Keratinocyte (primary cell): ENCODE data around the gene CCM2. TPM values are rescaled to one million over a fixed set of nuclear protein-coding genes. Genes with fewer than 3 reads are reported as not detected.

Source experiments
- DNase-seq: peaks from one replicate; pipeline ENCODE4 v3.0.0-alpha.2; 2011; ENCODE audit warnings: low read depth, missing footprints, low spot score
- FAIRE-seq: peaks from 2 replicates; lab custom pipeline; 2011; peaks lifted over from hg19 to GRCh38; lab: Jason Lieb, UNC
- H2AFZ ChIP-seq: 2 replicates; pipeline ENCODE4 v1.6.0; 2012; ENCODE audit warnings: low read length, control low read depth, inconsistent platforms; ENCODE audit not compliant: control insufficient read depth
- H3K27ac ChIP-seq: 2 replicates; pipeline ENCODE4 v1.5.1; 2011; ENCODE audit warnings: low read length; ENCODE audit not compliant: control insufficient read depth, insufficient read depth
- H3K27me3 ChIP-seq: 3 replicates; pipeline ENCODE4 v1.6.0; 2011; ENCODE audit warnings: low read length; ENCODE audit not compliant: control insufficient read depth, insufficient read depth; ENCODE audit errors: extremely low read depth
- H3K36me3 ChIP-seq, 2 experiments: 2 replicates in 1 of 2; 3 replicates in 1 of 2; pipeline ENCODE4 v1.5.1; 2011; ENCODE audit warnings: low read length in 2 of 2, mild to moderate bottlenecking in 1 of 2; ENCODE audit not compliant: control insufficient read depth in 2 of 2, insufficient read depth in 2 of 2; ENCODE audit errors: extremely low read depth in 1 of 2
- H3K4me1 ChIP-seq: 3 replicates; pipeline ENCODE4 v1.5.1; 2011; ENCODE audit warnings: low read length; ENCODE audit not compliant: control insufficient read depth, insufficient read depth; ENCODE audit errors: extremely low read depth
- H3K4me2 ChIP-seq: 3 replicates; pipeline ENCODE4 v1.6.0; 2011; ENCODE audit warnings: low read depth, low read length; ENCODE audit not compliant: control insufficient read depth, insufficient read depth; ENCODE audit errors: extremely low read depth
- H3K4me3 ChIP-seq, 3 experiments: fragments of 200-600 bp in 1 of 3; sonication (generic) in 1 of 3; 2 replicates in 2 of 3; 3 replicates in 1 of 3; pipeline ENCODE4 v1.5.1; 2011 to 2016; ENCODE audit warnings: low read length in 3 of 3, mild to moderate bottlenecking in 3 of 3, control low read depth in 2 of 3, inconsistent platforms in 1 of 3, low read depth in 1 of 3, mixed read lengths in 1 of 3, mixed run types in 1 of 3, moderate library complexity in 1 of 3; ENCODE audit not compliant: control insufficient read depth in 2 of 3, insufficient read depth in 2 of 3; ENCODE audit errors: extremely low read depth in 1 of 3
- H3K79me2 ChIP-seq: 2 replicates; pipeline ENCODE4 v1.6.0; 2012; ENCODE audit warnings: low read length; ENCODE audit not compliant: control insufficient read depth, insufficient read depth
- H3K9ac ChIP-seq: 3 replicates; pipeline ENCODE4 v1.6.0; 2011; ENCODE audit warnings: low read length; ENCODE audit not compliant: control insufficient read depth, insufficient read depth; ENCODE audit errors: extremely low read depth
- H3K9me1 ChIP-seq: 3 replicates; pipeline ENCODE4 v1.6.0; 2011; ENCODE audit warnings: low read length; ENCODE audit not compliant: control insufficient read depth, insufficient read depth; ENCODE audit errors: extremely low read depth
- H3K9me3 ChIP-seq: 2 replicates; pipeline ENCODE4 v1.5.1; 2012; ENCODE audit warnings: low read depth, low read length; ENCODE audit not compliant: control insufficient read depth
- H4K20me1 ChIP-seq: 3 replicates; pipeline ENCODE4 v1.6.0; 2011; ENCODE audit warnings: low read length; ENCODE audit not compliant: control insufficient read depth, insufficient read depth; ENCODE audit errors: extremely low read depth
- EZH2 ChIP-seq: IDR thresholded peaks from one replicate; pipeline ENCODE4 v1.6.1; 2012; ENCODE audit warnings: inconsistent platforms, mild to moderate bottlenecking, low read length, moderate library complexity
- dilution Hi-C: fragments of 300-500 bp; cut with MboI; formaldehyde crosslinking; loops from one replicate; pipeline ENCODE4 v1.7.0; 2020; ENCODE audit warnings: low sequenced_read_pairs; ENCODE audit not compliant: extremely low pct_ligation_motif_present
- polyA plus RNA-seq, 5 experiments: library from polyadenylated mRNA; depleted of rRNA in 3 of 5; stranded (reverse) in 3 of 5; stranded (forward) in 1 of 5; unstranded in 1 of 5; fragments of >200 nt; gene quantifications; 1 replicate in 1 of 5; 2 replicates in 3 of 5; 3 replicates in 1 of 5; pipeline versions ENCODE4 v1.2.1 to v1.2.3, GENCODE V29; 2011 to 2012; ENCODE audit warnings: missing spikeins in 2 of 5, low read depth in 1 of 5, low replicate concordance in 1 of 5
- TF ChIP-seq, protein P1 (sequence below), 3 experiments: IDR thresholded peaks in 1 of 3; conservative IDR thresholded peaks in 1 of 3; optimal IDR thresholded peaks in 1 of 3; 2 replicates in 2 of 3; 3 replicates in 1 of 3; pipeline versions ENCODE3 to v1.5.1; 2011; ENCODE audit warnings: low read length in 3 of 3, mild to moderate bottlenecking in 3 of 3, moderate library complexity in 2 of 3, control low read depth in 1 of 3, inconsistent platforms in 1 of 3; ENCODE audit not compliant: insufficient read depth in 2 of 3; ENCODE audit errors: extremely low read depth in 1 of 3

Gene CCM2
- polyA plus RNA-seq, 1 donor (not counting 4 experiments of a cell fraction or from before 2014, with no cell fraction given) = 44.8 TPM

DNA sequence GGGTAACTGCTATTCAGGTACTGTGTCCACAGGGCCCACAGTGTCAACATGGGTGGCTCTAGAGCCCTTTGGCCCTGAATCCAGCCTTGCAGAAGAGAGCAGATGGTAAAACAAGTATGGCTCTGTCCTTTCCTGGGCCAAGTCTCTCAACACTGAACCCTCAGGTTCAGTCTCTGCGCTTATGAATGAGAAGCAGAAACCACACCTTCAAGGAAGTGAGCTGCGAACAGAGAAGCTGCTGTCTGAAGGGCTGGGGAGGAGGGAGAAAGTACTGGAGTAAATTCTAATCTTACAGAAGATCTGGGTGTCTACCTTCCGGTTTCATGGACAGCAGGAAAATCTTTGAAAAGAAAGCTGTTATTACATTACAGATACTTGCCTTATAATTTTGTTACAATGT is 107.4 kb downstream of the CCM2 start:
- H3K9me1 ChIP-seq = no peaks in the 10 kb centered on the region
- H2AFZ ChIP-seq = no peak overlapping the region
- TF ChIP-seq, protein P1, sequence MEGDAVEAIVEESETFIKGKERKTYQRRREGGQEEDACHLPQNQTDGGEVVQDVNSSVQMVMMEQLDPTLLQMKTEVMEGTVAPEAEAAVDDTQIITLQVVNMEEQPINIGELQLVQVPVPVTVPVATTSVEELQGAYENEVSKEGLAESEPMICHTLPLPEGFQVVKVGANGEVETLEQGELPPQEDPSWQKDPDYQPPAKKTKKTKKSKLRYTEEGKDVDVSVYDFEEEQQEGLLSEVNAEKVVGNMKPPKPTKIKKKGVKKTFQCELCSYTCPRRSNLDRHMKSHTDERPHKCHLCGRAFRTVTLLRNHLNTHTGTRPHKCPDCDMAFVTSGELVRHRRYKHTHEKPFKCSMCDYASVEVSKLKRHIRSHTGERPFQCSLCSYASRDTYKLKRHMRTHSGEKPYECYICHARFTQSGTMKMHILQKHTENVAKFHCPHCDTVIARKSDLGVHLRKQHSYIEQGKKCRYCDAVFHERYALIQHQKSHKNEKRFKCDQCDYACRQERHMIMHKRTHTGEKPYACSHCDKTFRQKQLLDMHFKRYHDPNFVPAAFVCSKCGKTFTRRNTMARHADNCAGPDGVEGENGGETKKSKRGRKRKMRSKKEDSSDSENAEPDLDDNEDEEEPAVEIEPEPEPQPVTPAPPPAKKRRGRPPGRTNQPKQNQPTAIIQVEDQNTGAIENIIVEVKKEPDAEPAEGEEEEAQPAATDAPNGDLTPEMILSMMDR (optimal IDR thresholded peaks at IDR 0.05 in 1 of 3, IDR thresholded peaks at IDR 0.05 in 1 of 3, conservative IDR thresholded peaks at IDR 0.05 in 1 of 3; ENCODE audit: extremely low read depth in 1 of 3, insufficient read depth in 2 of 3, low read length in 3 of 3) = no peak
- no peak for TF ChIP-seq EZH2
- peaks cover 17% of the 10 kb centered on the region for H3K4me1 ChIP-seq
- H4K20me1 ChIP-seq = peaks cover 9% of the 10 kb centered on the region
- H3K4me2 ChIP-seq = no peak overlapping the region
- H3K9me3 ChIP-seq = no peaks in the 10 kb centered on the region
- H3K9ac ChIP-seq = no peak overlapping the region
- FAIRE-seq = no peak
- dilution Hi-C loops = no loop called here
- peaks cover 51 to 67% of the 10 kb centered on the region in 2 experiments for H3K36me3 ChIP-seq
- no peaks in the 10 kb centered on the region for H3K27me3 ChIP-seq
- peaks cover 84% of the 10 kb centered on the region for H3K79me2 ChIP-seq
- no peak overlapping the region for H3K4me3 ChIP-seq
- no peak for DNase-seq
- H3K27ac ChIP-seq = no peak overlapping the region

DNA sequence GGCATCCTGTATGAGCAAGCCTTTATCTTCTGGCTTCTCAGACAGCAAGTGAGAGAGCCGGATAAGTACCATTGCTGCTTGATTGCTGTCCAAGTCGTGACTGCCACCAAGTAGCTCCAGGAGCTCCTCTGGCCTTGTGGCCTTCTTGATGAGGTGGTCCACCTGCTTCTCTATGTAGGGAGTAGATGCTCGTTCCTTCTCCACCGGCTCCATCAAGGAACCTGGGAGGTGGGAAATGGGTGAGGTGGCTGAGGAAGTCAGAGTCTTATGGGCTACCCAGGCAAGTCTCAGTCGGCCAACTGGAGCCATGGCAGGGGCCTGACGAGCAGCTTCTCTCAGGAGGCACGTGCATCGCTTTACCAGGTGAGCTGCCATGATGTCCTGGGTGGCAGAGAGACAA is 108.9 kb downstream of the CCM2 start:
- Histone ChIP-seq H3K27ac (no peak overlapping the region), H4K20me1 (peaks cover 9% of the 10 kb centered on the region), H3K4me1 (peaks cover 20% of the 10 kb centered on the region), H3K27me3 (no peaks in the 10 kb centered on the region), H3K9me3 (no peaks in the 10 kb centered on the region), H3K9ac (no peak overlapping the region), H3K9me1 (no peaks in the 10 kb centered on the region), H2AFZ (no peak overlapping the region), H3K79me2 (peaks cover 75% of the 10 kb centered on the region), H3K4me3 (no peak overlapping the region), H3K36me3 (peaks cover 37 to 54% of the 10 kb centered on the region in 2 experiments), H3K4me2 (no peak overlapping the region)
- TF ChIP-seq, protein P1 (optimal IDR thresholded peaks at IDR 0.05 in 1 of 3, IDR thresholded peaks at IDR 0.05 in 1 of 3, conservative IDR thresholded peaks at IDR 0.05 in 1 of 3; ENCODE audit: extremely low read depth in 1 of 3, insufficient read depth in 2 of 3, low read length in 3 of 3) = no peak
- TF ChIP-seq EZH2 = no peak
- FAIRE-seq (no peak), DNase-seq (no peak)
- dilution Hi-C loops = no loop called here
